K562 (cell line): Measurements from ENCODE around the gene MKNK2. TPM values are rescaled to one million over a fixed set of nuclear protein-coding genes. Genes with fewer than 3 reads are reported as not detected.

ENCODE experiments used
- AFF4 ChIP-seq: sonication (generic); formaldehyde crosslinking; IDR thresholded peaks from 2 replicates; pipeline ENCODE4 v1.8.0; 2023; ENCODE audit warnings: mild to moderate bottlenecking, missing genetic modification reagents
- BDP1 ChIP-seq: IDR thresholded peaks from 3 replicates; pipeline ENCODE4 v1.6.1; 2011; ENCODE audit not compliant: insufficient read length, insufficient read depth
- BRD4 ChIP-seq: fragments of 200-600 bp; sonication (generic); IDR thresholded peaks from 2 replicates; pipeline ENCODE4 v1.6.1; 2017; ENCODE audit warnings: inconsistent platforms
- BRD9 ChIP-seq: fragments of 450-650 bp; IDR thresholded peaks from 2 replicates; pipeline ENCODE4 v1.6.1; 2018; ENCODE audit warnings: low read depth; ENCODE audit not compliant: partially characterized antibody
- CCNT2 ChIP-seq: IDR thresholded peaks from 2 replicates; pipeline ENCODE4 v1.6.1; 2011; ENCODE audit warnings: borderline replicate concordance, low read depth, mild to moderate bottlenecking, moderate library complexity, mixed read lengths, low read length; ENCODE audit not compliant: insufficient read length; ENCODE audit errors: extremely low read depth
- FOXK1 ChIP-seq: sonication (generic); formaldehyde crosslinking; IDR thresholded peaks from 2 replicates; pipeline ENCODE4 v1.8.0; 2022; ENCODE audit warnings: missing genetic modification reagents, mild to moderate bottlenecking, borderline replicate concordance
- MCM2 ChIP-seq: fragments of 450-650 bp; IDR thresholded peaks from 2 replicates; pipeline ENCODE4 v1.6.1; 2017; ENCODE audit warnings: low read depth, mild to moderate bottlenecking
- MECOM ChIP-seq: fragments of 250-450 bp; sonication (Bioruptor Pico); IDR thresholded peaks from 2 replicates; pipeline ENCODE4 v1.8.0; 2022; ENCODE audit warnings: inconsistent platforms
- MYC ChIP-seq, 2 experiments: fragments of 250-450 bp in 1 of 2; sonication (Bioruptor Pico) in 1 of 2; IDR thresholded peaks; 2 replicates each; pipeline versions ENCODE4 v1.5.1 to v1.6.1; 2012 to 2021; ENCODE audit warnings: low read depth in 2 of 2, borderline replicate concordance in 1 of 2, improper control_type of control experiment in 1 of 2, low read length in 1 of 2, mild to moderate bottlenecking in 1 of 2, moderate library complexity in 1 of 2
- NR2C1 ChIP-seq, 2 experiments: fragments of 450-650 bp; IDR thresholded peaks; 2 replicates each; pipeline ENCODE4 v1.6.1; 2017; ENCODE audit warnings: mild to moderate bottlenecking in 2 of 2, antibody characterized with exemption in 1 of 2, inconsistent platforms in 1 of 2, missing compliant biosample characterization in 1 of 2, missing genetic modification characterization in 1 of 2
- RBM15 ChIP-seq: fragments of 200-400 bp; formaldehyde crosslinking; IDR thresholded peaks from 2 replicates; pipeline ENCODE4 v1.6.1; 2018; ENCODE audit warnings: mild to moderate bottlenecking, low read length, moderate library complexity; ENCODE audit not compliant: insufficient read depth
- TEAD1 ChIP-seq, 2 experiments: fragments of 450-650 bp in 1 of 2; sonication (generic) in 1 of 2; formaldehyde crosslinking; IDR thresholded peaks; 2 replicates each; pipeline versions ENCODE4 v1.4.0 to v1.8.0; 2020 to 2022; ENCODE audit warnings: mild to moderate bottlenecking in 2 of 2, missing genetic modification reagents in 1 of 2
- ZNF140 ChIP-seq: fragments of 250-450 bp; sonication (Bioruptor Pico); IDR thresholded peaks from 2 replicates; pipeline ENCODE4 v1.8.0; 2021; ENCODE audit warnings: moderate library complexity, mild to moderate bottlenecking, inconsistent platforms
- ZNF318 ChIP-seq, 2 experiments: fragments of 450-650 bp; IDR thresholded peaks; 2 replicates each; pipeline ENCODE4 v1.6.1; 2016; ENCODE audit warnings: mild to moderate bottlenecking in 2 of 2, borderline replicate concordance in 1 of 2, low read depth in 1 of 2, moderate library complexity in 1 of 2
- polyA plus RNA-seq, 8 experiments: library from polyadenylated mRNA; depleted of rRNA in 4 of 8; stranded (reverse) in 5 of 8; unstranded in 3 of 8; fragments of >200 nt; fragmentation: Nextera tagmentation in 2 of 8; fragmentation: Illumina TruSeq in 1 of 8; extraction: Ambion mirVana in 2 of 8; extraction: Trizol in 1 of 8; gene quantifications; 2 replicates each; pipeline versions ENCODE4 v1.2.1 to v1.2.3, GENCODE V29; 2011 to 2014; ENCODE audit warnings: inconsistent platforms in 1 of 8, missing spikeins in 1 of 8
- total RNA-seq, 7 experiments: library from RNA; depleted of rRNA in 6 of 7; stranded (reverse); fragments of >200 nt in 6 of 7; fragmentation: Illumina TruSeq in 2 of 7; extraction: Trizol in 2 of 7; gene quantifications; 2 replicates each; pipeline versions ENCODE4 v1.2.1 to v1.2.3, GENCODE V29; 2011 to 2021; ENCODE audit warnings: low replicate concordance in 1 of 7

The MKNK2 gene
- total and polyA plus RNA-seq, 9 of the 15 experiments (the other 6 are each of a cell fraction or from before 2014, with no cell fraction given): 5.1 to 191 (median 51.9) TPM

GRCh38 chr19:2060884-2061494 is 9.9 kb upstream of the MKNK2 start (continued):
- TF ChIP-seq ZNF318 (IDR thresholded peaks at IDR 0.05; ENCODE audit: borderline replicate concordance in 1 of 2, low read depth in 1 of 2) (no peak), NR2C1 (IDR thresholded peaks at IDR 0.05) (no peak), NR2C1 (tag; IDR thresholded peaks at IDR 0.05) (peak; percentile 48; the same call in 1 of the 2 replicates), MCM2 (no peak), BRD9 (no peak), BDP1 (no peak), AFF4 (CRISPR knock-in tag) (peak; percentile 80), MYC (IDR thresholded peaks at IDR 0.05; ENCODE audit: low read depth, low read length) (peak; percentile 46; the same call in 1 of the 2 replicates), MYC (CRISPR knock-in tag; IDR thresholded peaks at IDR 0.05; ENCODE audit: borderline replicate concordance, low read depth) (0 out of 2 replicates have a peak, but pooled peaks have one; percentile 50), FOXK1 (CRISPR knock-in tag) (no peak), BRD4 (no peak; the same call in 1 of the 2 replicates), CCNT2 (no peak), MECOM (no peak), RBM15 (no peak), ZNF140 (CRISPR knock-in tag) (no peak), TEAD1 (CRISPR knock-in tag; IDR thresholded peaks at IDR 0.05) (peak in 1 of 2 experiments; percentile 50; a peak in 2 of 4 replicates)
